ENCODE results near the gene SENP5.

The SENP5 gene

DNA sequence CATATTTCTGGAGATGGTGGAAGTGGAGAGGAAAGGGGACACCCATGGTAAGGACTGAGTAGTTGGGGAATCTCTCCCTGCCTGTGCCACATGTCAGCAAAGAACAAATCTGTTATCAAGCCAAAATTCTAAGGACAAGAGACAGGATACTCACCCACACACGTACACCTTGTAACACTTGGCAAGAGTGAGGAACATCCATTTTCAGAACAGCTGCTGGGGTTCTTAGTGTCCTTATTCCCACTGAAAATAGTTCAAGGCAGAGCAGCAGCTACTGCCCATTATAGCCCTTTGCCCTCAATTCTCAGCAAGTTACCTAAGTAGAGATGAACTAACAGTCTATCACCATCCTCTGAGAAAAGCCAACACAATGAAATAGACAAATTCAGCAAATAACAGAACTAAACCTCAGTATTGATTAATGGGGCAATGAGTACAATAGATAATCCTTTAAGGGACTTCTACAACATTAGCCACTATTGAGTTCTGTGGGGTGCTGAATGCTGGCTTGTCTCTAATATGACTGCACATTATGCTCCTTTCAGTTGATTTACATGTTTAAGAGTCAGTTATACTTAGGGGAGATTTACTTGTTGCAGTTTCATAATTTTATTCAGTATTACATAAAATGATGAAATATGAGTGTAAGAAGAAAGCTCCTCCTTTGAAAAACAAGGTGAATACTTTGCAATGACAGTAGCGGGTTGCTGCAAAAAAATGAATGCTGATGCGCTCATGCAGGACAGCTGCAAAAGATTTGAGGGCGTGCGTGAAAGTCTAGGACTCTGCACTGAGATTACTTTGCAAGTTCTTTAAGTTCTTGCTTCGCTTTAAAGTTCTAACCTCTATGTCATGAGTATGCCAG, 22.4 kb downstream of the SENP5 start:
- no peak for DNase-seq

DNA sequence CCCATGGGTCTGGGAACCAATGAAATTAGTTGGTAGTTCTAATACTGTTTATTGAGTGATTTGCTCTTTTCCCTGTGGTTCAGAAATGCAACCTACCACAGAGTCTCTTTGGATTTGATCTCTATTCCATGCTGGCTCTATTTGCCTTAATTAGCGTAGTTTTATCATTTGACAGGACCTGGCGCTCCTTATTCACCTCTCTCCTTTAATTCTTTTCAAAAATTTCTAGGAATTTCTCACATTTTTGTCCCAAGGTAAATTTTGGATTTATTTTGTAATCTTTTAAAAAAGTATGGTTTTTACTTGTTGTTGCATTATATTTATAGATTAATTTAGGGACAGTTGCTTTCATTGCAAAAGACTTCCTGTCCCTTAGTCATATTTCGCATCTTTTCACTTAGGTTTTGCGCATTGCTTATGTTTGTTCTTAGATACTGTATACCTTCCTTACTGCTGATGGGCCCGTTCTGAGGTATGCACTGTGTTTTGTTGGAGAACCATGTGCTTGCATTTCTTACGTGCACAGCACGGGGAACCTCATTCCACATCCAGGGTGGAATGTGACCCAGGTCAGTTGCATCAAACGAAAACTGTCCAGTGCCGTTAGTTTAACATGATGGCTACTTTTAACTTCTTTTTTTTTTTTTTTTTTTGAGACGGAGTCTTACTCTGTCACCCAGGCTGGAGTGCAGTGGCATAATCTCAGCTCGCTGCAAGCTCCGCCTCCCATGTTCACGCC, 27.0 kb downstream of the SENP5 start:
- no peak for DNase-seq

DNA sequence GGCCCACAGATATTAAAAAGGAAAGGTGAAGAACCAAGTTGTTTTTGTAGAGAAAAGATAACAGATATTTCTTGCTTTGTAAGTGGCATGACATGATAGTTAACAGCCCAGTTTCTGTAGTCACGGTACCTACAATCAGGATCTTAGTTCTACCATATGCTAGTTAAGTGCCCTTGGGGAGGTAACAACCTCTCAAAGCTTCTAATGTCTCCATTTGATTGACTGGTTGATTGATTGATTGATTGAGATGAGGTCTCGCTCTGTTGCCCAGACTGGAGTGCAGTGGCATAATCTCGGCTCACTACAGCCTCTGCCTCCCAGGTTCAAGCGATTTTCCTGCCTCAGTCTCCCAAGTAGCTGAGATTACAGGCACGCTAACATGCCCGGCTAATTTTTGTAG, 28.5 kb downstream of the SENP5 start:
- DNase-seq = no peak

DNA sequence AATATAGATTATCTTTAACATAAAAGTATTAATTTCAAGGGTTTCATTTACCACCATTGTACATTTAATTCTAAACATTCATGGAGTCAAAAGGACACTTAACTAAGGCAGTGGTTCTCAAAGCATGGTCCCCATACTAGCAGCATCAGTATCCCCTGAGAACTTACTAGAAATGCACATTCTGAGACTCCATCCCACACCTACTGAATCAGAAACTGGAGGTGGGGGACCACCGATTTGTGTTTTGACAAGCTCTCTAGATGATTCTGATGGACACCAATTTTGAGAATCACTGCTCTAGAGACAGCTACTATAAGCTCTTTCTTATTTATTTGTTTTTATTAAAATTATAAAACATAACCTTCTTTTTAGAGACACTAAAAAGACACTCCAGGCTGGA, 34.0 kb downstream of the SENP5 start:
- DNase-seq = no peak

DNA sequence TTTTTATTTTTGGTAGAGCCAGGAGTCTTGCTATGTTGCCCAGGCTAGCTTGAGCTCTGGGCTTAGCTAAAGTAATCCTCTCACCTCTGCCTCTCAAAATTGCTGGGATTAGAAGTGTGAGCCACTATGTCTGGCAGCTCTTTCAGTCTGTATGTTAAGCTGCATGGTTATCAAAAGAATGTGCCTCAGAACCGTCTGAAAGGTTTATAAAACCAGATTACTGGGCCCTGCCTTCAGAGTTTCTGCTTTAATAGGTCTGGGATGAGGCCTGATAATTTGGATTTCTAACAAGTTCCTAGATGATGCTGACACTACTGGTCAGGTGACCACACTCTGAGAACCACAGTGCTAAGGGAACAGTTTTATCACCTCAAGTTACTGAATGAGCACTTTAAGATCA, 34.6 kb downstream of the SENP5 start:
- no peak for DNase-seq

DNA sequence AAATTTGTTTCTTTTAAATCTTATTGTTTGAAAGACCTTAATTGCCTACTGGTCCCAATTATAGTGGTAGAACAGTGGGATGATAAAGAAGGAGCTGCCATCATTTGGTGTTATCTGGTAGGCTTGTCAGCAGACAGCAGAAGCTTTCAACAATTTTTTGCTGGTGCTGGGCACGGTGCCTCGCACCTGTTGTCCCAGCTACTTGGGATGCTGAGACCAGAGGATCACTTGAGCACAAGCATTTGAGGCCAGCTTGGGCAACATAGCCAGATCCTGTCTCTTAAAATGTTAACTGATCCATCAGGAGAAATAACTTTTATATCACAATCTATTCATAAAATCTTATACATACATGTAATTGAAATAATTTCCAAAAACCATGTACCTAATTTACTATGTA, 36.0 kb downstream of the SENP5 start:
- no peak for DNase-seq

DNA sequence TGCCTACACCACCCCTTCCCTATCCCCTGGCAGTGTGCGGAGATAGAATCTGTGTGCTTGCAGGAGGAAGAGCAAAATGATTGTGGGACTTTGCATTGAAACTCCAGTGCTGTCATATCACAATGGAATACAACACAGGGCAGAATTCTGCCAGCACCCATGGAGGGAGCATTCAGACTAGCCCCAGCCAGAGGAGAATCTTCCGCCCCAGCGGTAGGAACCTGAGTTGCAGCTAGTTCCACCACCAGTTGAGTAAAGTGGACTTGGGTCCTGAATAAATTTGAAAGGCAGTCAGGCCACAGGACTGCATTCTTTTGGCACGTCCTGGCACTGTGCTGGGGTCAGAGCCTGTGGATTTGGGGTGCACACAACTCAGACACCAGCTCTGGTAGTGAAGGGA, 47.1 kb downstream of the SENP5 start:
- no peak for DNase-seq

DNA sequence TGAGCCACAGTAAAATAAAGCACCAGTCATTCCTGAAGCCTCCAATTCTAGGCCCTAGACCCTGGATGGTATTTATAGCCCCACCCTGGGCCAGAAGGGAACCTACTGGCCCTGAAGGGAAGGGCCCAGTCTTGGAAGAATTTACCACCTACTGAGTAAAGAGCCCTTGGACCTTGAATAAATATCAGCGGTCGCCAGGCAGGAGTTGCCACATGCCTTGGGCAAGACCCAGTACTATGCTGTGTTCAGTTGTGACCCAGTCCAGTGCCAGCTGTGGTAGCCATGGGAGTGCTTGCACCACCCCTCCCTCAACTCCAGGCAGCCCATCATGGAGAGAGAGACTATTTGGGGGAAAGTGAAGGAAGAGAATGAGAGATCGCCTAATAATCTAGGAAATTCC, 47.7 kb downstream of the SENP5 start:
- DNase-seq = no peak

DNA sequence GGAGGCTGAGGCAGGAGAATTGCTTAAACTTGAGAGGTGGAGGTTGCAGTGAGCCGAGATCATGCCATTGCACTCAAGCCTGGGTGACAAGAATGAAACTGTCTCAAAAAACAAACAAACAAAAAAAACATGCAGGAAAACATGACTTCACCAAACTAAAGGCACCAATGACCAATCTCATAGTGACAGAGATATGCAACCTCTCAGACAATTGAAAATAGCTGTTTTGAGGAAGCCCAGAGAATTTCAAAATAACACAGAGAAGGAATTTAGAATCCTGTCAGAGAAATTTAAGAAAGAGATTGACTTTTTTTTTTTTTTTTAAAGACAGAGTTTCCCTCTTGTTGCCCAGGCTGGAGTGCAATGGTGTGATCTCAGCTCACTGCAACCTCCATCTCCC, 48.5 kb downstream of the SENP5 start:
- DNase-seq = no peak

DNA sequence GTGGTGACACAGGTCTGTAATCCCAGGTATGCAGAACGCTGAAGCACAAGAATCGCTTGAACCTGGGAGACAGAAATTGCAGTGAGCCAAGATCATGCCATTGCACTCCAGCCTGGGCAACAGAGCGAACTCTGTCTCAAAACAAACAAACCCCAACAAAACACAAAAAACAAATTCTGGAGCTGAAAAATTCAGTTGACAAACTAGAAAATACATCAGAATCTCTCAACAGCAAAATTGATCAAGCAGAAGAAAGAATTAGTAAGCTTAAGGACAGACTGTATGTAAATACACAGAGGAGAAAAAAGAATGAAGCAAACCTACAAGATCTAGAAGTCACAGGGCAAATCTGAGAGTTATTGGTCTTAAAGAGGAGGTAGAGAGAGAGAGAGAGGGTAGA, 49.3 kb downstream of the SENP5 start:
- no peak for DNase-seq

DNA sequence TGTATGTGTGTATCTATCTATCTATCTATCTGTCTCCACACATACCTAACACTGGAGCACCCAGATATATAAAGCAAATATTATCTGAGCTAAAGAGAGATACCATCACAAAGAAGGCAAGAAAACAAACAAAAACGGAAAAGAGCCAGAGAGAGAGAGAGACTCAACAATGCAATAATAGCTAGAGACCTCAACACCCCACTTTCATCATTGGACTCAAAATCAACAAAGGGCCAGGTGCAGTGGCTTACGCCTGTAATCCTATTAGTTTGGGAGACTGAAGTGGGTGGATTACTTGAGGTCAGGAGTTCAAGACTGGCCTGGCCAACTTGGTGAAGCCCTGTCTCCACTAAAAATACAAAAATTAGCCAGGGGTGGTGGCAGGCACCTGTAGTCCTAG, 51.2 kb downstream of the SENP5 start:
- no peak for DNase-seq

DNA sequence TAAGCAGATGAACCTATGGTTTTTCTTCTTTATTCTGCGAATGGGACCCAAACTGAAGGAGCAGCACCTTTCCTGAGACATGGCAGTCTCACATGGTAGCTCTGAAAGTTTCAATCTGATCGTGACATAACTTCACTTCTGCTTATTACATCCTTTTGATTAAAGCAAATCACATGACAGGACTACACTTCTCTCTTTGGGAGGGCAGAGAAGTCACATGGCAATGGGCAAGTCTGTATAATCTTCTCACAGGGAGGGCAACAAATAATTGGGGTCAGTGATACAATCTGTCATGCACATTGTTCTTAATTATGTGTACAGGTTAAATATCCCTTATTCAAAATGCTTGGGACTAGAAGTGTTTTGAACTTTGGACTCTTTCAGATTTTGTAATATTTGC, 53.0 kb downstream of the SENP5 start:
- no peak for DNase-seq

DNA sequence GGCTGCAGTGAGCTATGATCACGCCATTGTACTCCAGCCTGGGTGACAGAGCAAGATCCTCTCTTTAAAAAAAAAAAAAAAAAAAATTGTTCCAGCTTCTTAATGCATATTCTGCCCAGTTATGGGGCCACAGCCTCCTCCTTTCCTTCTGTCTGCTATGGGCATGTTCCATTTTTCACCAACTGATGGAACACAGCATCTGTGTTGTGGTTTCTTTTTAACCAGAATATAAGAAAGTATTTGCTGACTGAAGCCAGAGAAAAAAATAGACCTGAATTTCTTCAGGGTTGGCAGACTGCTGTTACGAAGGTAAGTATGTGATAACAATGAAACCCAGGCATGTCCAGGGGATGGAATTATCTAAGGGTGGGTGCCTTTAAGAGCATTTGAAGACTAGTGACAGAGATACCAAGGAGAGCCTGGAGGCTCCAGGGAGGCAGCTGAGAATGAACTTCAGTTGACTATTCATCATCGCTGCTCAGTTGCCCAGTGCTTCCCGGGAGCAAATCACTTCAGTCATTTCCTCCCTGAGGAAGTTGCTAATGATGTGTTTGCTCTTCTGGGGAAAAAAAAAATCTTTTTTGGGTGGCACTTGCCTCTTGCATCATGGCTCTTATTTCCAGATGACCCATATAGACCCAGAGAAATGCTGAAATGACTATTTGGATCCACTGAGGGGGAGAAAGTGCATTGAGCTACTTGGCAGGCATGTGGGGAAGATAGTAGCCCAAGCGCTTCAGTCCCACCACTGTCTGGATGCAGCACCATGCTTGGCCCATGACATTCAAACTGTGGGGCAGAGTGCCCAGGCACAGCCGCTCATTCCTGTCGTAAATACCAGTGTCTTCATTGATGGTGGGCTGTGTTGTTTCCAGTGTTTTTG, 60.1 kb downstream of the SENP5 start:
- no peak for DNase-seq

DNA sequence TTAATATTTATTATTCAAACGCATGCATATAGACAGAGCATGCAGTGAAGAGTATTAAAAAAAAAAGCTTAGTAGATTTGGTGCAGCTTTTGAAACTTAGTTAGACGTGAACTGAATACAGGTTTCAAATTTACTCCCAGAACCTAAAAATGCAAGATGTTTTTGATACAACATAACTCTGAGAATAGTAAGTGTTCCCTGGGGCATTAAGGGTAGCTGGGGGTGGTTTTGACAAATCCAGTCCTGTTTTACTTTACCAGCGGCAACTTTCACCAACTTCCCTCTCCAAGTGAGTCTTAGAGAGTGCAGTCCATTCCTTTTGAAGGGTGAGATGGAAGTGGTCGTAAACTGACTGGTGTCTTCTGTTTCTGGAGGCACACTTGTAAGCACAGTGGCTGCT, 63.4 kb downstream of the SENP5 start:
- DNase-seq = no peak

DNA sequence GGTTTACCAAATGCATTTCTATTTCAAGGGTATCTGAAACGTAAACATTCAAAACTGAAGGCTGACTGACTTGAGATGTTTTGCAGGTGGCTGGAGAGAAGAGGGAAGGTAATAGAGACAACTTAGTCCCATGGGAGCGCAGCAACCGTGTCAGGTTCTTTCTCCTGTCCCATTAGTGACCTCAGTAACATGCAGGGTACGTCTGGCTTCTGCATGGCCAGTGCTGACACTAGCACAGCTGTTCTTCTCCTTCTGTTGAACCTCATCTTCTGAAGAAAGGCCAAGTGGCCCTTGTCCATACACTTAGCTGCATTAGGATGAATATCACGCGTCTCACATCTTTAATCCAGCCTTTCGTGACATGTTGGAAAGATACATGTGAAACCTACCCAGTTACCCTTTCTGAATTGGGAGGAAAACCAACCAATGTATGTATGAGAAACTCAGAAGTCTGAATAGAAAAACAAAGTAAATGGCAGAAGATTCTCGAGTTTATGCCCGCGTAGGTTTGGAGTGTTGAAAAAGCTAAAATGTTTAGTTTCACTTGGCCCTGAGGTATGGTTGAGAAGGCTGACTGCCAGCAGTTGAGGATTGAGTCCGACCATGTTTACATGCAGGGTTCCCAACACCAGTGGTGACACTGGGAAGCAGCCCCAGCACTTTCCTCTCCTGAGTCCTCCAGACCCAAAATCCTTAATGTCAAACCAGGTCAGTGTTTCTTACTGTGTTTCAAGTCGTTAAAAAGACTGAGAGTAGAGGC, 64.3 kb downstream of the SENP5 start:
- no peak for DNase-seq

DNA sequence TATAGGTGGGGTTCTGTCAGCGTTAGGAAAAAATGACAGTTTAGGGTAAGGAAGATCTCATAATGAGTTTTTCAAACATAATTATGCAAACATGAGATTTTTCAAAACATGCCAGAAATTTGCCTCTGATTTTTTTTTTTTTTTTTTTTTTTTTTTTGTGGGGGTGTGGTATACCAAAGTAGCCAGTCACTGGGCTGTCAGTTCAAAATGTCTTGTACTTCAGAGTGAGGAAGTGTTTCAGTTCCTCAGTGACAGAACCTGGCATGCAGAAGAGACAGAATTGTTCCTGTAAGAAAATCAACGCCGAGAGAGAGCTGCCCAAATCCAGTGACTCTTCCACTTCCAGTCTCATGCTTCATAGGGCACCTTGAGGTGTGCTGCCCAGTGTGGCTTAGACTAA, 64.9 kb downstream of the SENP5 start:
- no peak for DNase-seq

DNA sequence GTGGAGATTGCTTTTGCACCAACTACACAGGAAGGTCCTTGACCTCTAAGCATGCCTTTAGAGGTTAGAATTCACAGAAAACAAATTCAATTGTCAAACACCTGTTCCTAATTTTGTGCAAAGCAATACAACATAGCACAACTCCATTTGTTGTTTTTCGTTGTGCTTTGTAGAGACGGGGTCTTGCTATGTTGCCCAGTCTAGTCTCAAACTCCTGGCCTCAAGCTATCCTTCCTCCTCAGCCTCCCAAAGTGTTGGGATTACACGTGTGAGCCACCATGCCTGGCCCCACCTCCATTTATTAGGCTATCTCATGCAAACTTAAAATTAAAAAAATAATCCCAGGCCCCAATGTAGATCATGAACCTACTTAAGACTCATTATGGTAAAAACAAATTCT, 68.6 kb downstream of the SENP5 start:
- DNase-seq = no peak

DNA sequence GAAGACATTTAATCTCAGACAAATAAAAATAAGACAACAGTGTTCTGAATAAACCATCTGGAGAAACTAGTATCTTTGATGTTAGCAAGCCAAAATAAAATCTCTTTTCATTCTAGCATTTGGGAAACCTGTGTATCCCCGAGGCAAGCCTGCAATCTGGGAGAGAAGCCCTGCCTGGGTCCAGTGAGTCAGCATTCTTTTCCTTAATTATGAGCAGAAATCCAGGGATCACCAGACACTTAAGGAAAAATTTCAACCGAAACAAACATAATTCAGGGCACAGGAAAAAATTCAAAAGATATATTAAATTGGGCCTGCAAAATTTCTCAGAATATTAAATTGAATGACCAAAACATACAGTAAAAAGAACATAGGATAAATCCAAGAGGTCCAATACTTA, 70.4 kb downstream of the SENP5 start:
- DNase-seq = no peak

DNA sequence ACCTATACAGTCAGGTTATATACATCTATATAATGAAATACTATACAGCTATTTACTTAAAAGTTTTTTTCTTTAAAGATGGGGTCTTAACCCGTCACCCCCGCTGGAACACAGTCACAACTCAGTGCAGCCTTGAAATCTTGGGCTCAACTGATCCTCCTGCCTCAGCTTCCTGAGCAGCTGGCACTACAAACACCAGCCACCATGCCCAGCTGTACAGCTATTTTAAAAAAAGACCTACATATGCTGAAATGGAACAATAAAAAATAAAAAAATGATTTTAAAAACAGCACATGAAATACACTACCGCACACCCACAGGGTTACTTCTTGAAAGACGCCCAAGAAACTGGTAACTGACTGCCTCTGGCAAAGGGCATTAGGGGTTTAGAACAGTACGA, 70.9 kb downstream of the SENP5 start:
- no peak for DNase-seq

DNA sequence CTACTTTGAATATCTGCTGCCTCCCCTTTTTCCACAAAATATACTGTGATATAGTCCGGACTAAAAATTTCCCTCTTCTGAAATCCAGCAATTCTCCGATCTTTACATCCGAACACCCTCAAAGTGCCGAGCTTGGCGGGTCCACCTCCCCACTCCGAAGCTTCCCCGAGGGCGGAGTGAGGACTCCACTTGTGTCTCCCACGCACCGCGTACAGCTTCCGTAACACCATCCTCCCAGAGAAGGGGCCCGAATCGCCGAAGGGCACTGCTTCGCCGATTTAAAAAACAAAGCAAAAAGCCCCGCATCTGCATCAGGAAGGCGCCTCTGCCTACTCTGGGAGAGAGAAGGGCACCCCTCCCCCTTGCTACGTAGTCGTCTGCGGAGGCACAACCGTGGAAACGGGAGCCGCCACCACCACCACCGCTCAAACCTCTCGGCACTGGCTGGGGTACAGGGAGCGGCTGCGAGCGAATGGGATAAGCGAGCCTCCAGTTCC, 74.1 kb downstream of the SENP5 start:
- DNase-seq = peak; percentile 73 to 75

DNA sequence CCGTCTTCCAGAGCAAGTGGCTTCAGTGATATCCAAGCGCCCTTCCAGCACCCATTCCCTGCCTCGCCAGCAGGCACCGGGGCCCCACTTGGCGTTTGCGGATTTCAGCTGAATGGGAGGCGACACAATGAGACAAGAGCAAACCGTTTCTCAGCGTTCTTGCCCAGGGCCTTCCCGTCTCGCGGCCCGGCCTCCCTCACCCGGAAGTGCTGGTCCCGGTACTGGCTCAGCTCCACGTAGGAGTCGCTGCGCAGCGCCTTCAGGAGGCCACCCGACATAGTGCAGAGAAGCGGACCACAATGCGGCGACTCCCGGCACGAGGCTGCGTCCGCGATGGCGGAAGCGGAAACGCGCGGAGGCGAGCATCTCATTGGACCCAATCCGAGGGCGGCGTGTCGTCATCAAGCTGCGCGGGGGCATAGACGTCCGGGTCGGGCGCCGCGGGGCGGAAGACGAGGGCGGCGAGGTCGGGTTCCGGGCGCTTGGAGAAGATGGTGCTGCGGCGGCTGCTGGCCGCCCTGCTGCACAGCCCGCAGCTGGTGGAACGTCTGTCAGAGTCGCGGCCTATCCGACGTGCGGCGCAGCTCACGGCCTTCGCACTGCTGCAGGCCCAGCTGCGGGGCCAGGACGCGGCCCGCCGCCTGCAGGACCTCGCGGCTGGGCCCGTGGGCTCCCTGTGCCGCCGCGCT, 74.7 kb downstream of the SENP5 start, which contains the start of gene NCBP2:
Gene NCBP2 (minus strand): TSS at position 303 of the 689 bp plus-strand sequence. CDS start 25 bp downstream, at position 278.
- peak; percentile 100 for DNase-seq

DNA sequence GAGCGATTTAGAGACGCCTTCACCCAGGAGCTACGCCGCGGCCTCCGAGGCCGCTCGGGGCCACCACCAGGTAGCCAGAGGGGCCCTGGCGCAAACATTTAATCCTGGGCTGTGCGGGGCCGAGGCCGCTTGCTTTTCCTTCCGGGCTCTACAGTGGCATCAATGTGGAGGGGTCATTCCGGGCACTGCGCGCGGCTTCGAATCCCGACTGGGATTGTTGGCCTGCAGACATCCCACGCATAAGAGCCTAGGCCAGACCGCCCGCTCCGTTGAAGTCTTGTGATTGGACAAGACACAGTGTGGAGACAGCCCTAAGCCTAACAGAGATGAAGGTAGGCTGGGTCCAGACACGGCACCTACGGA, 75.2 kb downstream of the SENP5 start:
- DNase-seq = peak in 1 of 2 experiments; percentile 32
